KG1 (cell line): ENCODE results near the gene CD163.
A peak's percentile ranks its signal among the peaks of the same experiment; 100 is the strongest.
"Not testable (repeated sequence)": the region's sequence is repeated elsewhere in the genome, so short reads cannot be mapped to it uniquely, and the experiment has no call there.

ENCODE experiments used
- DNase-seq: peaks from one replicate; lab custom pipeline; 2025; lab: John Stamatoyannopoulos, UW

CD163 gene

GRCh38 chr12:7503686-7504415 is at the start of gene CD163:
Gene CD163, minus strand, starts transcription at chr12:7503777. Its CDS starts 87 bp downstream, at chr12:7503690.
- peak; percentile 16 for DNase-seq

- no peak for DNase-seq
These were observed 39.2 kb upstream of the CD163 start for GRCh38 chr12:7542813-7543212.

GRCh38 chr12:7542046-7542445 is 38.5 kb upstream of the CD163 start:
- DNase-seq, result no peak

- no peak for DNase-seq
These were observed 10.8 kb upstream of the CD163 start for GRCh38 chr12:7514416-7514815.

- DNase-seq, result no peak
These were observed 9.0 kb upstream of the CD163 start for GRCh38 chr12:7512553-7512952.

- DNase-seq, result not testable (repeated sequence)
These were observed 6.4 kb upstream of the CD163 start for GRCh38 chr12:7509793-7510470.

GRCh38 chr12:7502612-7503011 is 965 bp downstream of the CD163 start:
- DNase-seq, result no peak

GRCh38 chr12:7501031-7501588 is 2.5 kb downstream of the CD163 start:
- no peak for DNase-seq

- no peak for DNase-seq
These were observed 3.9 kb downstream of the CD163 start for GRCh38 chr12:7499636-7500035.

- DNase-seq, result no peak
These were observed 4.8 kb downstream of the CD163 start for GRCh38 chr12:7498809-7499208.

GRCh38 chr12:7497661-7498060 is 5.9 kb downstream of the CD163 start:
- DNase-seq, result no peak

GRCh38 chr12:7496451-7496850 is 7.1 kb downstream of the CD163 start:
- DNase-seq, result no peak

GRCh38 chr12:7495136-7495535 is 8.4 kb downstream of the CD163 start:
- DNase-seq, result no peak

GRCh38 chr12:7493006-7493405 is 10.6 kb downstream of the CD163 start:
- no peak for DNase-seq

GRCh38 chr12:7486512-7486911 is 17.1 kb downstream of the CD163 start:
- no peak for DNase-seq

GRCh38 chr12:7485095-7485494 is 18.5 kb downstream of the CD163 start:
- DNase-seq, result no peak

- no peak for DNase-seq
These were observed 20.2 kb downstream of the CD163 start for GRCh38 chr12:7483343-7483742.

GRCh38 chr12:7479771-7480170 is 23.8 kb downstream of the CD163 start:
- DNase-seq, result no peak

- DNase-seq, result no peak
These were observed 31.5 kb downstream of the CD163 start for GRCh38 chr12:7472060-7472459.

- peak; percentile 34 for DNase-seq
These were observed 43.0 kb downstream of the CD163 start for GRCh38 chr12:7460375-7461259.

- no peak for DNase-seq
These were observed 43.6 kb downstream of the CD163 start for GRCh38 chr12:7459973-7460372.

- no peak for DNase-seq
These were observed 51.8 kb downstream of the CD163 start for GRCh38 chr12:7451756-7452155.
